GM13977 (cell line): ENCODE data around the gene USP37.

Source experiments
- DNase-seq: peaks from one replicate; pipeline ENCODE4 v3.0.0; 2012; ENCODE audit warnings: low spot score
- in situ Hi-C: fragments of 300-500 bp; cut with MboI; formaldehyde crosslinking; loops from one replicate; pipeline ENCODE4 v1.12.0; 2022; ENCODE audit warnings: low sequenced_read_pairs, low pct_unique_long_range_greater_than_20kb, mixed read lengths, inconsistent platforms; ENCODE audit not compliant: unreplicated experiment
- TF ChIP-seq, protein P1 (sequence below): IDR thresholded peaks from 2 replicates; pipeline ENCODE4 v1.5.1; 2012; ENCODE audit warnings: mild to moderate bottlenecking, control low read depth; ENCODE audit not compliant: insufficient read depth; ENCODE audit errors: extremely low read depth, missing control alignments

Gene USP37

GRCh38 chr2:218508299-218508698, 59.9 kb downstream of the USP37 start:
- DNase-seq: no peak
- in situ Hi-C loops: no loop called here
- TF ChIP-seq, protein P1, sequence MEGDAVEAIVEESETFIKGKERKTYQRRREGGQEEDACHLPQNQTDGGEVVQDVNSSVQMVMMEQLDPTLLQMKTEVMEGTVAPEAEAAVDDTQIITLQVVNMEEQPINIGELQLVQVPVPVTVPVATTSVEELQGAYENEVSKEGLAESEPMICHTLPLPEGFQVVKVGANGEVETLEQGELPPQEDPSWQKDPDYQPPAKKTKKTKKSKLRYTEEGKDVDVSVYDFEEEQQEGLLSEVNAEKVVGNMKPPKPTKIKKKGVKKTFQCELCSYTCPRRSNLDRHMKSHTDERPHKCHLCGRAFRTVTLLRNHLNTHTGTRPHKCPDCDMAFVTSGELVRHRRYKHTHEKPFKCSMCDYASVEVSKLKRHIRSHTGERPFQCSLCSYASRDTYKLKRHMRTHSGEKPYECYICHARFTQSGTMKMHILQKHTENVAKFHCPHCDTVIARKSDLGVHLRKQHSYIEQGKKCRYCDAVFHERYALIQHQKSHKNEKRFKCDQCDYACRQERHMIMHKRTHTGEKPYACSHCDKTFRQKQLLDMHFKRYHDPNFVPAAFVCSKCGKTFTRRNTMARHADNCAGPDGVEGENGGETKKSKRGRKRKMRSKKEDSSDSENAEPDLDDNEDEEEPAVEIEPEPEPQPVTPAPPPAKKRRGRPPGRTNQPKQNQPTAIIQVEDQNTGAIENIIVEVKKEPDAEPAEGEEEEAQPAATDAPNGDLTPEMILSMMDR: no peak

- in situ Hi-C loops: no loop called here
- no peak for DNase-seq
- TF ChIP-seq, protein P1: no peak
Observed at GRCh38 chr2:218505754-218506371, 62.3 kb downstream of the USP37 start.

DNA sequence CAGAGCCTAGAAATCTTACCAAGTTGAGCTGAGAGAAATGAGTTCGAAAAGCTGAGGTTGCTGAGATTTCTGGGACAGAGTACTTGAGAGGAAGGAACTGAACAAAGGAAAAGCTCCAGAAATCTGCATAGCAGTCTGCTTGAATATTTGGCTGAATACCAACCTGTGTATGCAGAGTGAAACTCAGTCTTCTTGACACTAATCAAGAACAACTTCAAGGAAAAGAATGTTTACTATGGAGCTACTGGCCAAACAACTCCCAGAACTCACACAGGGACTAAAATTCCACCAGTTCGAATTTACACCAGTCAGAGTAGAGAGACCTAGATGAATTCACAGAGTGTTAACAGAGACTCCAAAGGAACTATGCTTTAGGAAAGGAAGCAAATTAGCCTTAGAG, 66.5 kb downstream of the USP37 start:
- DNase-seq: no peak
- in situ Hi-C loops: no loop called here
- TF ChIP-seq, protein P1: no peak

- TF ChIP-seq, protein P1: no peak
- in situ Hi-C loops: no loop called here
Observed at GRCh38 chr2:218500501-218501060, 67.6 kb downstream of the USP37 start.

DNA sequence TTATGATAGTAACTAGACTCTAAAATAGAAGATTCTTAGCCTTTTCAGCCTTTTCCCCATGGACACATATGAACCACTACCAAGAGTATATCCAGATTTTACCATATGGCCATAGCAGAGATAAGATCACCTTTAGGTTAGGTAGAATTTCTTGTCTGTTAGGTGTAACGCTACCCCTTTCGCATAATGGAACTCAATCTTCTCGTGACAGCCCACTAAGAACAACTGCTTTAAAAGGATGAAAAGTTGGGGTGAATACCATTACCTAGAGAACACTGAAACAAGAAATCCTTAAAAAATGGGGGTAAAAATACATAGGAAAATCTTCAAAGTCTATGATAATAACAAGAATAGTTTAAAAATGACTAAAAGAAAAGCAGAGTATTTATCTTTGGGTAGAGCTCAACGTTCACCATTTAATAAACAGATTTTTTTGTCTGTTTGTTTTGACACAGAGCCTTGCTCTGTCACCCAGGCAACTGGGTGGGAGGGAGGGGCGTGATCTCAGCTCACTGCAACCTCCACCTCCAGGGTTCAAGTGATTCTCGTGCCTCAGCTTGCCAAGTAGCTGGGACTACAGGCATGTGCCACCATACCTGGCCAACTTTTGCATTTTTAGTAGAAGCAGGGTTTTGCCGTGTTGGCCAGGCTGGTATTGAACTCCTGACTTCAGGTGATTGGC, 82.0 kb downstream of the USP37 start:
- in situ Hi-C loops: no loop called here
- TF ChIP-seq, protein P1: no peak
- no peak for DNase-seq

More at GRCh38 chr2:218500501-218501060, 67.6 kb downstream of the USP37 start:
- DNase-seq: no peak

GRCh38 chr2:218482651-218483050, 85.5 kb downstream of the USP37 start:
- in situ Hi-C loops: no loop called here
- TF ChIP-seq, protein P1: no peak
- peak; percentile 22 for DNase-seq
